ENCODE results near the gene OR2T6. TPM values are rescaled to one million over a fixed set of nuclear protein-coding genes. Genes with fewer than 3 reads are reported as not detected.
"Not testable (repeated sequence)": the region's sequence is repeated elsewhere in the genome, so short reads cannot be mapped to it uniquely, and the experiment has no call there.

OR2T6 gene, protein sequence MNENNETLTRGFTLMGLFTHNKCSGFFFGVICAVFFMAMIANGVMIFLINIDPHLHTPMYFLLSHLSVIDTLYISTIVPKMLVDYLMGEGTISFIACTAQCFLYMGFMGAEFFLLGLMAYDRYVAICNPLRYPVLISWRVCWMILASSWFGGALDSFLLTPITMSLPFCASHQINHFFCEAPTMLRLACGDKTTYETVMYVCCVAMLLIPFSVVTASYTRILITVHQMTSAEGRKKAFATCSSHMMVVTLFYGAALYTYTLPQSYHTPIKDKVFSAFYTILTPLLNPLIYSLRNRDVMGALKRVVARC
- polyA plus RNA-seq (2012; ENCODE audit: insufficient read depth, insufficient read length), result not detected

DNA sequence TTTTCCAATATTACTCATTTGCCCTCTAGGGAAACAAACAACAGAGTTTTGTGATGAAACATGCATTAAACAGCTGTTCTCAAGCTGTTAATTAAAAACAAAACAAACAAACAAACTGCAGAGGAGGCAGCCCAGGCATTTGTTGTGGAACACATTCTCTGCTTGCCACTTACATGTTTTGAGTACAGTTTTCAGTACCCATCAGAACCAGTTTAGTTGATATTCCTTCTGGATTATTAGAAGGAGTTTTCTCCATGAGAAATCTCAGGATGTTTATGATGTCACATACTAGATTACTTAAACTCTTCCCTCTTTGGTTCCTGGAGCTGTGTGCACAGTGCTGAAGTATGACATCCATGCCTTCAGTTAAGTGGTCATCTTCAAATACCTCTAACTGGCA, at the start of gene OR2T6:
OR2T6 (plus strand) TSS at position 301 of the 400 bp plus-strand sequence. CDS start 11,863 bp downstream, outside the sequence.
- no peak for DNase-seq (ENCODE audit: low read depth, low spot score)
- no peak within 1 kb of the TSS for H3K4me3 ChIP-seq (ENCODE audit: low read length)

DNA sequence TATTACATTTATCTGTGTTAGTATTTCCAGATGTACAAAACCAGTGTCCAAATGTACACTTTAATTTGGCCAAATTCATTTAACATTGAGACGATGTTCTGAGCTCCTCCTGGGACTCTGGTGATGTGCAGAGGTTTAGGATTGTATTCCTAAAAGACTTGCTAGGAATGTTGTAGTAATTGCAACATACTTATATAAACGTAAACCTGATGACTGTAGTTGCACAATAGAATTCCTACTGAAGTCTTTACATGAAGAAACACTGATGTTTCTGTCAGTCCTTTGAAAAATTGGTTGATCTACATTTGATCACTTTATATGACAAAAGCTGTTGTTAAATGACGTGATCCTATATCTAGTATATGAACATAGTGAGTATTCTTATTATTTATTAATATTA, 32.1 kb upstream of the OR2T6 start:
- no peak overlapping the region for H3K4me3 ChIP-seq (ENCODE audit: low read length)
- DNase-seq (ENCODE audit: low read depth, low spot score), result no peak

DNA sequence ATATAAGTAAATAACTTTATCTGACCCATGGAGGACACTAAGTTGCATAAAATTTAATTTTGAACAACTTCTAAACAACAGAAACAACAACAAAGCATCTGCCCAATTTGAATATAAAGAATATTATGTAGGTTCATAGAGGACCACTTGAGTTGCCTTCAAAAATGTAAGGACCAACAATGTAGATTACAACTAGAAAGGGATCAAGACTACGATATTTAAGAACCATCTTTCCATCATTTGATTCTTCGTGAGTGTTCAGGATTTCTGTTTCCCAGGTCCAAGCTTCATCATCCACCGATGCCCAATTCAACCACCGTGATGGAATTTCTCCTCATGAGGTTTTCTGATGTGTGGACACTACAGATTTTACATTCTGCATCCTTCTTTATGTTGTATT, 27.1 kb upstream of the OR2T6 start, which contains the start of gene OR14C36:
OR14C36 (plus strand) TSS at position 301 of the 400 bp plus-strand sequence; CDS start at position 301, 0 bp downstream.
- H3K4me3 ChIP-seq (ENCODE audit: low read length), result no peak within 1 kb of the TSS
- DNase-seq (ENCODE audit: low read depth, low spot score), result no peak

DNA sequence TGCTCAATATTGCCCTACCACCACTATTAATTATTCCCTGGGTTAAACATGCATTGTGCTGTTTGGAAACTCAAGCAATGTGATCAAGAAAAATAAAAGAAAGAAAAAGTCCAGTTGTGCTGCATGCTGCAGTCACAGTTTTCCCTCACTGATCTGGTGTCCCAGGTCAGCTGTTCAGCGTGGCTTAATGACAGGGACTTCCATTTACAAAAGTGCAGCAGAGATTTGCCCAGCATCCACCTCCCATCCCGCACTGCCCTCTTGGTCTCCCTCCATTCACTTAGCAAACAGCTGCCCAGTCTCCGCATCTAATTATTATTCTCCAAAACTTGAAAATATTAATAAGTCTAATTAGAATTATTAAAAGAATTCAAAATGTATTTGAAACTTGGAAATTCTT, 16.1 kb upstream of the OR2T6 start:
- DNase-seq (ENCODE audit: low read depth, low spot score), result no peak
- no peak overlapping the region for H3K4me3 ChIP-seq (ENCODE audit: low read length)

DNA sequence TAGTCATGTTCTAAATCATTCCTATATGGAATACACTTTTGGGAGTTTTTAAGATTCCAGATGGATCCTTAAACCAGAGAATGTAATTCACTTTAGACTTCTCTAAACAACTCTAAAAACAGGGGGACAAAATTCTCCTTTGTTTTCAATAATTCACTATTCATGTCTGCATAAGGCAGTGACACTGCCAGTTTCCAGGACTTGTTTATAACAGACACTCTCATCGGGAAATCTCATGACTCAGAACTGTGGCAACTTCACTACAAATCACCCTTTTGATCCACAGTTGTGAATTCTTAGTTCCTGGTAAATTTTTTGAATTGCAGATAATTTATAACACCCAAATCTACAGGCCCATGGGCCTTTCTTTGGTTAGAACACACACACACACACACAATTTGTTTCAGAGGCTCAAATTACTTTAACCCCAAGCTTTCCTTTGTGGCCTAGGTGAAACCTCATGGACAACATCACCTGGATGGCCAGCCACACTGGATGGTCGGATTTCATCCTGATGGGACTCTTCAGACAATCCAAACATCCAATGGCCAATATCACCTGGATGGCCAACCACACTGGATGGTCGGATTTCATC, 14.3 kb upstream of the OR2T6 start, which contains the start of gene OR2T4:
OR2T4 (plus strand) TSS at position 545 of the 595 bp plus-strand sequence; CDS start at position 545, 0 bp downstream.
- DNase-seq (ENCODE audit: low read depth, low spot score), result no peak
- no peak within 1 kb of the TSS for H3K4me3 ChIP-seq (ENCODE audit: low read length)

DNA sequence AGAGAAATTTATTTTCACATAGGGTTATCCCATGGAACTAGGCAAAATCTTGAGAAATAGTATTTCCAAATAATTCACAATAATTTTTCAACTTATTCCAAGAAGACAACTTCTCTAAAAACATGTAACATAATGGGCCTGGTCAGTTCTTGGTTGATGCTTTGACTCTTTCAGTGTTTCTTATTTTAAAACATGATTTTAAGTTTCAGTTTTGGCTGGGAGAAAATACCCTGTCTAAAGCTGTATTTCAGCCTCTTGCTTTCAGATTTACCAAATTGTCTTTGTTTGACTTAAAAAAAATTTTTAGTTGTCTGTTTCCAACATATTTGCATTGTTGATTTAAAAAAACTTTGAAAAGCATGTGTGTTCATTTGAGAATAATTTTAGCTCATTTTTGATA, 8.9 kb upstream of the OR2T6 start:
- no peak overlapping the region for H3K4me3 ChIP-seq (ENCODE audit: low read length)
- no peak for DNase-seq (ENCODE audit: low read depth, low spot score)

DNA sequence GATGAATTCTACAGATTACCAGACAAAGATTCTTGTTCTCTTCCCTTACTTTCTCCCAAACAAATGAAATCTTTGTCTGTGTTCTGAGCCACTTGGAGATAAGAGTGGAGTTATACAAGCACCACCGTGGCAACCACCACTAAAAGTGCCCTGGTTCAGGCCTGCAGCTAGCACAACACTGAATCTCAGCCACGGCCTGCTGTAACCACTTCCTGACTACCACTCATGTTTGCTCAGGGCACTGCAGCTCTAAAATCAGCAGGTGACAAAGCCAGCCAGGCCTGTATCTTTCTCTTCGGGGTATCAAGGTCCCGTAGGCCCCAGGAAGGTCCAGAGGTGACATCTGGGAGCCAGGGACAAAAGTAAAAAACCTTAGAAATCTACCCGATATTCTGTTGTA, 3.2 kb upstream of the OR2T6 start:
- peak; percentile 5 for DNase-seq (ENCODE audit: low read depth, low spot score)

DNA sequence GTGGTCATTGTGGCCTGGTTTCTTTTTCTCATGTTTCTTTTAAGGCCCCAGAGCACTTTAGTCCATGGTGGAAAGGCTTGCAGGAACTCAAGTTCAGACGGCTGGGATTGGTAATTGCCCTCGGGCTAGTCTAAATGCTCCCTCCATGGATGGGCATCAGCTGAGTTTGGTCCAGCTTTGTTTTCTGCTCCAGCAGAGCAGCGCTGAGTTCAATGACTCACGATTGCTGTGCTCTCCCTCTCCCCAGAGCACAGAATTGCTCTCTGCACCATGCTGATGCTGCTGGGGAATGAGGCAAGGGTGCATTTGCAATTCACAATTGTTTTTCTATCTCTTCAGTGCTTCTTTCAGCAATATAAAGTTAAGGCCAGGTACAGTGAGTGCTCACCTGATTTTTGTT, 1.8 kb upstream of the OR2T6 start:
- H3K4me3 ChIP-seq (ENCODE audit: low read length), result no peak overlapping the region
- no peak for DNase-seq (ENCODE audit: low read depth, low spot score)

More for the DNA sequence above, 3.2 kb upstream of the OR2T6 start:
- no peak overlapping the region for H3K4me3 ChIP-seq (ENCODE audit: low read length)

DNA sequence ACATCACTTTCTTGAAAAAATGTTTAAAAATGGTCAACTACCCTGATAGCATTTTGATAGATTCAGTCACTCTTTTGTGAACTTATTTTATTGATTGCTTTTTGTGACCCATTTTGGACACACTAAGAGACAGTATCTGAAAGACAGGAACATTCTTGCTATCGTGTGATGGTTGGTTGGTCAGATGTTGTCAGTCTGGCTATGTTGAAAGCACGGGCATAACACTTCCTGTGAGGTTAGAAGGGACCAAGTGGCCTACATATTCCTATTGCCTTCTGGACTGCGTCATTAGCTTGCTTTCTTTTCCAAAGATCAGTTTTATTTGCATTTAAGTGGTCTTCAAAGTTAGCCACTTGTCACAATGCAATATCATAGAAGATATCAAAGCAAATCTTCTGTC, 1.4 kb downstream of the OR2T6 start:
- no peak for DNase-seq (ENCODE audit: low read depth, low spot score)
- H3K4me3 ChIP-seq (ENCODE audit: low read length), result no peak overlapping the region

DNA sequence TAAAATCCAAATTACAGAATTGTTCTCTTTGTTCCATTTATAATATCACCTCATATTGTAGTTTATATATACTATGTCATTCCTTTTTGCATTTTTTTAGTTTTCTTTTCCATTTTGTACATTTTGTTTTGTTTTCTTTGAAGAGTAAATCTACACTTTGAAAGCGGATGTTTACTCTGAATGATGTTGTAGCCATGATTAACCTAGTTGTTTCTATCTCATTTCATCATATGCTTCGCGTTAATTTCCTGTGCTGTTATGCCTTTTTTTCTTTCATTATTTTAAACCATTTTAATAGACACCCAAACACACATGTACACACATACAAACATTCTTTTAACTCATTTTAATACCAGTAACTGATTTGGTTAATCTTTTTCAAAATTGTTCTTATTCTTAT, 5.3 kb downstream of the OR2T6 start:
- DNase-seq (ENCODE audit: low read depth, low spot score), result no peak

DNA sequence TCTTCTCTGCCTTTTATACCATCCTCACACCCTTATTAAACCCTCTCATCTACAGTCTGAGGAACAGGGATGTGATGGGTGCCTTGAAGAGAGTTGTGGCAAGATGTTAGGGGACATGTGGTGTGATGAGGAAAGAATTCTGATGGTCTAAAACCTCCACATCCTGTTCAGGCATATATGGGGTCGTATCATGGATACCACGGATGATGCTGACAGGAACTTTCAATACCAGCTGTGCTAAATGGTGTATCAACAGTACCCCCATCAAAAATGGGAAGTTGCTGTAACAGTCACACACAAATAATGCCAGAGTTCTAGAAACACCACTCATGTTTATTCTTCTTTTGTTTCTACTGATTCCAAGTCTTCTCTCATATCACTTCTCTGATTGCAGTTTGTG, 12.9 kb downstream of the OR2T6 start:
- no peak overlapping the region for H3K4me3 ChIP-seq (ENCODE audit: low read length)
- no peak for DNase-seq (ENCODE audit: low read depth, low spot score)

More for the DNA sequence above, 5.3 kb downstream of the OR2T6 start:
- no peak overlapping the region for H3K4me3 ChIP-seq (ENCODE audit: low read length)

DNA sequence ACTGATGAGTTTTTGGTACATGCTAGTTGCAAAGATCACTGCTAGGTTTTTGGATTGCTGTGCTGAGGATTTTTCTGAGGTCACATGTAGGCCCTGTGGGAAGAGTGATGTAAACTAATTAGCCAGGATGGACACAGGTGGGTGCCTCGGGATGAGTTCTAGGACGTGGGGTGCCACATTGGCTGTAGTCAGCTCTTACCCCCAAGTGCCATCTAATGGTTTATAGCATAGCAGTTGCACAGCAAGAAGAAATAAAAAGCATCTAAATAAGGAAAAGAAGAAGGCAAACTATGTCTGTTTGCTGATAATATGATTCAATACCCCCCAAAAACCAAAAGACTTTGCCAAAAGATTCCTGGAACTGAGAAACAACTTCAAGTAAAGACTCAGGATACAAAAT, 17.5 kb downstream of the OR2T6 start:
- no peak overlapping the region for H3K4me3 ChIP-seq (ENCODE audit: low read length)
- no peak for DNase-seq (ENCODE audit: low read depth, low spot score)

DNA sequence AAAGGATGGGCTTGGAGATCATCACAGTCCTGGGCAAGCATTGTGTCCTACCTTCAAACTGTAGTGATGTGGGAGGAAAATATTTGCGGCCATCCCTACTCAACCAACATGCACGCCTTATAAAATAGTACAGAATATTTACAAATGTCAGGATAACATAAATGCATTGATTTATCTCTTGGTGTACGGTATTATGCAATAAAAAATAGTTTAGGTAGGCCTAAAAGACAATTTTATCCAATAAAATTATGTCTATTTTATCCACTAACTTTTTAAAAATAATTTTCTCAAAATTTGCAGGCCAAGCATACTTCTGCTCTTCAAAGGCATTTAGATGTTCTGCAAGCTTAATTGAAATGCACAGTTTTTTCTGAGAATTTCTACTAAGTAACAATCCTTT, 27.2 kb downstream of the OR2T6 start, which contains the start of gene OR2T1:
OR2T1 (plus strand) TSS at position 301 of the 400 bp plus-strand sequence. CDS start 3,100 bp downstream, outside the sequence.
- no peak within 1 kb of the TSS for H3K4me3 ChIP-seq (ENCODE audit: low read length)

DNA sequence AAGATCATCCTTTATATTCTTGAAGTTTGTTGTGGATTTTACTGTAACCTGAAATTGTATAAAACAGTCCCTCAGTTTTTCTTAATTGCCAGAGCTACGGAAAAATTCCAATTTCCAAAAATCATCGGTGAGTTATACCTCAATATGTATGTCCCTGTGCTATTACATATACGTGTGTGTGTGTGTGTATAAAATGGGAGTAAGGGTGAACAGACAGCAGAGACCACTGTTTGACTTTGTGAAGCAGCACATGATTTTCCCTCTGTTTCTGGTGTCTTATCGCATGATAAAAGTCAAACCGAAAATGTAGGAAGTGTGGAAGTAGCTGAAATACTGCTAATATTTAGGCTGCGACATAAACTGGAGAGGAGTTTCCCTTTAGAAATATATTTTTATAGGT, 28.5 kb downstream of the OR2T6 start:
- peak; percentile 42 for DNase-seq (ENCODE audit: low read depth, low spot score)
- H3K4me3 ChIP-seq (ENCODE audit: low read length), result no peak overlapping the region

More for the DNA sequence above, 27.2 kb downstream of the OR2T6 start, which contains the start of gene OR2T1:
- DNase-seq (ENCODE audit: low read depth, low spot score), result no peak

DNA sequence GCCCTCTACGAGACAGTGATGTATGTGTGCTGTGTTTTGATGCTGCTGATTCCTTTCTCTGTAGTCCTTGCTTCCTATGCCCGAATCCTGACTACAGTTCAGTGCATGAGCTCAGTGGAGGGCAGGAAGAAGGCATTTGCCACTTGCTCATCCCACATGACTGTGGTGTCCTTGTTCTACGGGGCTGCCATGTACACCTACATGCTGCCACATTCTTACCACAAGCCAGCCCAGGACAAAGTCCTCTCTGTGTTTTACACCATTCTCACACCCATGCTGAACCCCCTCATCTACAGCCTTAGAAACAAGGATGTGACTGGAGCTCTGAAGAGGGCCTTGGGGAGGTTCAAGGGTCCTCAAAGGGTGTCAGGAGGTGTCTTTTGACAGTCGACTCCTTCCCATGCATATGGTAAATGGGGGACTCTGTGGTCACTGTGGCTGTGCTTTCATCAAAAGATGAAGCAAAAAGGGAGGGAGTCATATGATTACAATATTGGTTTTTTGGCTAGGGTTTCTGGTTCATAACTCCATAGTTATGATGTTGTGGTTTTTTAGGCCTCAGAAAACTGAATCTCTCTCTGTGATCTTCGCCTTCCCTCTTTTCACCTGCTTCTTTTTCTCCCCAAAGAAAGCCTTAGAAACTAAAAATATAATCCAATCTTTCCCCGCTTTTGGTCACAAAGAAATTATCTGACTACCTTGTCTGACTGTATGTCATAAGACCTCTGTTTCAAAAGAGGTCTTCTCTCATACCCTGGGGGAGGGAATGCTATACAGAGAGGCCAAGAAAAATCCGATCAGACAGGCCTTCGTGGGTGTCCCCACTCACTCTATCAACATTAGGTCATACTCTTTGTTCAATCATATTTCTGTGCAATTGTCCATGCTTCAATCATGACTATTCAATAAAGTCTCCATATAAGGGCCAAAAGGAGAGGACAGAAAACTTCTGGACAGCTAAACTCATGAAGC, 31.5 kb downstream of the OR2T6 start:
- DNase-seq (ENCODE audit: low read depth, low spot score), result no peak
- no peak overlapping the region for H3K4me3 ChIP-seq (ENCODE audit: low read length)

DNA sequence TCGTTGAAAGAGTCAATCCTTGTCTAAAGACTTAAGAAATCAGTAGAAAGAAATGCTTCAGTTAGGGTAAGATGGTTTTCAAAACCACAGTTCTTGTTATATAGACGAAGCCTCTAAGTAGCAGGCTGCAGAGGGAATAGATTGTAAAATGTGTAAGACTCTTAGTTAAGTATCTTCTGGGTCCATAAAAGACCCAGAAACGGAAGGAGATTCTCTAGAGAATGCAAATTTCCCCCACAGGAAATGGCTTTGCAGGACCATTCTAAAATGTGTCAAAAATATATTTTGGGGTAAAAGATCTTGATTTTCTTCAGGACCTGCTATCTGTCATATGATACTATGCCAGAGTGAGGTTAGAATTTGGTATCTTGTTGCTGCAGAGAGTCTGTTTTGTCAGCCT, 40.7 kb downstream of the OR2T6 start:
- H3K4me3 ChIP-seq (ENCODE audit: low read length), result no peak overlapping the region

DNA sequence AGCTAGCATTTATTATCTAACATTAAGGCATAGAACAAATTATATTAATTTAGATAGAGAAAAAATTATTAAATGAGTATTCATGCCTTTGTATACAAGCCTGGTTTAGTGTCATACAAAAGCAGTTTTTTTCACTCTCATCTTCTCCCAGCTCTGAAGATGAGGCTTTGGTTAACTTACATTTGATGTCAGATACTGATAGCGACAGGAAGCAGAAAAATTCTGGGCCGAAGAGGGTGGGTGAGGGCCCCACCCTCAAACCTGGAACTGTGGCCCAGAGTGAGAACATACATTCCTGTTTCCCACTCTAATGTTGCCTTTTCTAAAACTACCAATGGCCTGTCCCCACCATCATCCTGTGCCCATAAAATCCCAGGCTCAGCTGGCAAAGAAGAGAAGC, 42.3 kb downstream of the OR2T6 start:
- no peak for DNase-seq (ENCODE audit: low read depth, low spot score)
- no peak overlapping the region for H3K4me3 ChIP-seq (ENCODE audit: low read length)

More for the DNA sequence above, 40.7 kb downstream of the OR2T6 start:
- DNase-seq (ENCODE audit: low read depth, low spot score), result no peak

DNA sequence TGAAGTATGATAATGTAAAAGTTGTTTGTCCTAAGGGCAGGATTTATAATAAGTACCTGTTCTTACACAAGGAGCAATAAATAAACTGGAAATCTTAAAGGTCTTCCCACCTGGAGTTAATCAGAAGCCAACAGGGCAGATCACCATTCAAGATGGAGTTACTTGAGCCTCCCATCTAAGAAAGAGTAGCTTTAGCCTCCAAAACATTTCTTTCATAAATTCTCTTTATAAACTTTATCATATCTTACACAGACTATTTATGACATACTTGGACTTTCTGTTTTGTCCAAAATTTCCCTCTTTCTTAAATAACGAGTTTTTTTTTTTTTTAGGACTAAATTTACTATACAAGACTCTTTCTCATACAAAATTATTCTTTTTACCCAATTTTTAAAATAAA, 45.8 kb downstream of the OR2T6 start:
- peak; percentile 8 for DNase-seq (ENCODE audit: low read depth, low spot score)
- H3K4me3 ChIP-seq (ENCODE audit: low read length), result no peak overlapping the region

DNA sequence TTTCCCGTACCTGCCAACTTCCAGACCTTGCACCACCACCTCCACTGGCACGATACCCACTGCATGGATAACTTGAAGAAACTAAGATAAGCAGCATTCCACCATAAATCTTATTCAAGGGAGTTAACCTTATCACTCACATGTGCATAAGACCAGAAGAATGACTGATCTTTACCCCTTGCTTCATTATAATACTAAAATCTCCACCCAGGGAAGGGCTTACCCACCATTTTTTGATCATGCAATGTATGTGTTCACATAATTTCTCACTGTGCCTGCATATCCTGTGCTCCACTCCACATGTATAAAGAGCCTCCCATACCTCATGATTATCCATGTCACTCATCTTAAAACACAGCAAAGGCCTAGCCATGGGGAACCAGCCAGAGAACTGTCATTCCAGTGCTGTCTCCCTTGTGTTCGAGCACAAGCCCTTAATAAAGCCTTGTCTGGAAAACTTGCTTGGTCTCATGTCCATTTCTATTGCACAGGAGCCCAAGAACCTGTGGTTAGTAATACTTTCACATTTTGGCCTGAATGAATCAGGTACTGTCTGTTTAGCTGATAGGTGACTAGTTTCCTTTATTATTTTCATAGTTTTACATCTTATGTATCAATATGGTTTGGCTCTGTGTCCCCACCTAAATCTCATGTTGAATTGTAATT, 52.1 kb downstream of the OR2T6 start:
- H3K4me3 ChIP-seq (ENCODE audit: low read length); DNase-seq (ENCODE audit: low read depth, low spot score): not testable (repeated sequence)
